Progenitor cell of endocrine pancreas (in vitro differentiated cells): Measurements from ENCODE around the gene CAMK4. TPM values are rescaled to one million over a fixed set of nuclear protein-coding genes. Genes with fewer than 3 reads are reported as not detected.

Experiments
- DNase-seq: peaks from one replicate; pipeline ENCODE4 v3.0.0; 2021; ENCODE audit warnings: low spot score; ENCODE audit not compliant: unreplicated experiment
- H3K27ac Mint-ChIP-seq: 2 replicates; pipeline ENCODE4 v1.8.0; 2021; ENCODE audit warnings: mild to moderate bottlenecking, moderate library complexity, mixed read lengths
- H3K27me3 Mint-ChIP-seq: 2 replicates; pipeline ENCODE4 v1.8.0; 2021; ENCODE audit warnings: mixed read lengths
- H3K36me3 Mint-ChIP-seq: 2 replicates; pipeline ENCODE4 v1.8.0; 2022; ENCODE audit warnings: mixed read lengths; ENCODE audit not compliant: insufficient read depth
- H3K4me1 Mint-ChIP-seq: 2 replicates; pipeline ENCODE4 v1.8.0; 2021; ENCODE audit warnings: low read depth, mixed read lengths
- H3K4me3 Mint-ChIP-seq: 2 replicates; pipeline ENCODE4 v1.8.0; 2021; ENCODE audit warnings: low read depth, mild to moderate bottlenecking, moderate library complexity, mixed read lengths
- H3K9me3 Mint-ChIP-seq: 2 replicates; pipeline ENCODE4 v1.8.0; 2021; ENCODE audit warnings: low read depth, mixed read lengths
- CTCF ChIP-seq: fragments of 200-600 bp; sonication (generic); IDR thresholded peaks from one replicate; pipeline ENCODE4 v1.5.0; 2021; ENCODE audit warnings: antibody characterized with exemption, mild to moderate bottlenecking; ENCODE audit not compliant: unreplicated experiment
- total RNA-seq: library from RNA; stranded (reverse); gene quantifications from 2 replicates; pipeline ENCODE4 v1.2.1, GENCODE V29; 2021

CAMK4 gene
- total RNA-seq, 1 donor from 2014 or later: 2.3 TPM

- Mint-ChIP-seq H3K27ac (peak overlapping the region; percentile 31), H3K27me3 (no peaks in the 10 kb centered on the region), H3K4me1 (peaks cover 8% of the 10 kb centered on the region), H3K4me3 (no peak overlapping the region), H3K36me3 (no peaks in the 10 kb centered on the region), H3K9me3 (no peaks in the 10 kb centered on the region)
- no peak for DNase-seq
- no peak for TF ChIP-seq CTCF
These were observed 84.8 kb downstream of the CAMK4 start for GRCh38 chr5:111308951-111309350.

- Mint-ChIP-seq H3K9me3 (no peaks in the 10 kb centered on the region), H3K27ac (no peak overlapping the region), H3K4me3 (no peak overlapping the region), H3K27me3 (no peaks in the 10 kb centered on the region), H3K4me1 (peaks cover 8% of the 10 kb centered on the region), H3K36me3 (no peaks in the 10 kb centered on the region)
- DNase-seq: no peak
- TF ChIP-seq CTCF: no peak
These were observed 85.2 kb downstream of the CAMK4 start for GRCh38 chr5:111309384-111309783.

GRCh38 chr5:111310711-111311620 lies 86.8 kb downstream of the CAMK4 start:
- Mint-ChIP-seq H3K36me3 (no peaks in the 10 kb centered on the region), H3K4me1 (peaks cover 8% of the 10 kb centered on the region), H3K27me3 (no peaks in the 10 kb centered on the region), H3K9me3 (no peaks in the 10 kb centered on the region), H3K4me3 (no peak overlapping the region), H3K27ac (no peak overlapping the region)
- TF ChIP-seq CTCF: no peak
- no peak for DNase-seq

GRCh38 chr5:111311666-111312065 lies 87.5 kb downstream of the CAMK4 start:
- Mint-ChIP-seq H3K27me3 (no peaks in the 10 kb centered on the region), H3K27ac (no peak overlapping the region), H3K9me3 (no peaks in the 10 kb centered on the region)

More at GRCh38 chr5:111311666-111312065, 87.5 kb downstream of the CAMK4 start:
- Mint-ChIP-seq H3K4me1 (peaks cover 8% of the 10 kb centered on the region), H3K36me3 (no peaks in the 10 kb centered on the region), H3K4me3 (no peak overlapping the region)
- TF ChIP-seq CTCF: no peak
- no peak for DNase-seq
